PC-3 (cell line): ENCODE measurements around the gene CCNYL1. TPM values are rescaled to one million over a fixed set of nuclear protein-coding genes. Genes with fewer than 3 reads are reported as not detected.

Source experiments
- ATAC-seq: fragments of 200-7000 bp; cut with Tn5 transposase; 2 replicates; pipeline ENCODE4 v1.9.1; 2020; ENCODE audit warnings: mild to moderate bottlenecking, moderate library complexity
- BruUV-seq: library from RNA; stranded (reverse); fragments of 400-500 nt; replicated peaks from 2 replicates; lab custom pipeline; 2021; lab: Mats Ljungman, UMichigan
- CTCF ChIA-PET: fragments of 300-600 bp; sonication (Branson Sonifier 250); formaldehyde crosslinking; loops from one replicate; lab custom pipeline; 2022; ENCODE audit warnings: antibody characterized with exemption; lab: Charles Lee
- POLR2A ChIA-PET: fragments of 300-600 bp; sonication (Branson Sonifier 250); formaldehyde crosslinking; loops from one replicate; lab custom pipeline; 2022; ENCODE audit warnings: antibody characterized with exemption; ENCODE audit not compliant: unreplicated experiment; lab: Charles Lee
- DNase-seq: peaks from one replicate; pipeline ENCODE4 v3.0.0-alpha.2; 2015
- H2AFZ ChIP-seq: fragments of 300-600 bp; sonication (generic); 2 replicates; pipeline ENCODE4 v1.6.0; 2016; ENCODE audit warnings: antibody characterized with exemption, low read length
- H3F3A ChIP-seq: fragments of 300-600 bp; sonication (generic); one replicate; pipeline ENCODE4 v1.6.0; 2017; ENCODE audit warnings: antibody characterized with exemption, low read length, control low read depth, mild to moderate bottlenecking; ENCODE audit not compliant: unreplicated experiment
- H3K27ac ChIP-seq: fragments of 300-600 bp; sonication (generic); 2 replicates; pipeline ENCODE4 v1.5.1; 2016; ENCODE audit warnings: mild to moderate bottlenecking, low read length
- H3K27me3 ChIP-seq: fragments of 300-600 bp; sonication (generic); 2 replicates; pipeline ENCODE4 v1.6.1; 2016; ENCODE audit warnings: low read length, mixed read lengths
- H3K36me3 ChIP-seq: fragments of 300-600 bp; sonication (generic); 2 replicates; pipeline ENCODE4 v1.6.1; 2016; ENCODE audit warnings: low read depth, mixed run types, low read length, mixed read lengths
- H3K4me1 ChIP-seq: fragments of 300-600 bp; sonication (generic); 2 replicates; pipeline ENCODE4 v1.5.1; 2016; ENCODE audit warnings: low read length; ENCODE audit not compliant: insufficient read depth
- H3K4me2 ChIP-seq: fragments of 300-600 bp; sonication (generic); 2 replicates; pipeline ENCODE4 v1.6.0; 2016; ENCODE audit warnings: low read length
- H3K4me3 ChIP-seq: fragments of 300-600 bp; sonication (generic); 2 replicates; pipeline ENCODE4 v1.5.1; 2016; ENCODE audit warnings: mild to moderate bottlenecking, low read length, mixed read lengths
- H3K79me2 ChIP-seq: fragments of 300-600 bp; sonication (generic); 2 replicates; pipeline ENCODE4 v1.6.1; 2017; ENCODE audit warnings: low read length, mixed read lengths
- H3K9ac ChIP-seq: fragments of 300-600 bp; sonication (generic); 2 replicates; pipeline ENCODE4 v1.6.0; 2016; ENCODE audit warnings: mild to moderate bottlenecking, low read length
- H3K9me2 ChIP-seq: fragments of 300-600 bp; sonication (generic); replicated peaks from 2 replicates; pipeline ENCODE4 v1.6.1; 2016; ENCODE audit warnings: mixed run types, low read length, mixed read lengths
- H3K9me3 ChIP-seq: fragments of 300-600 bp; sonication (generic); 2 replicates; pipeline ENCODE4 v1.6.1; 2016; ENCODE audit warnings: low read length, mixed read lengths
- H4K20me1 ChIP-seq: fragments of 300-600 bp; sonication (generic); 2 replicates; pipeline ENCODE4 v1.6.1; 2016; ENCODE audit warnings: low read length, mixed read lengths
- CTCF ChIP-seq: fragments of 300-600 bp; sonication (generic); conservative IDR thresholded peaks from 2 replicates; pipeline ENCODE4 v1.5.1; 2017; ENCODE audit warnings: antibody characterized with exemption, low read depth, mild to moderate bottlenecking, low read length
- EZH2 ChIP-seq: fragments of 300-600 bp; sonication (generic); IDR thresholded peaks from one replicate; pipeline ENCODE4 v1.6.1; 2017; ENCODE audit warnings: antibody characterized with exemption, mild to moderate bottlenecking, low read length; ENCODE audit not compliant: unreplicated experiment
- EZH2phosphoT487 ChIP-seq: fragments of 300-600 bp; sonication (generic); IDR thresholded peaks from 2 replicates; pipeline ENCODE4 v1.6.1; 2018; ENCODE audit warnings: mild to moderate bottlenecking, antibody characterized with exemption, low read length, borderline replicate concordance
- intact Hi-C: fragments of 100-400 bp; cut with micrococcal nuclease; formaldehyde crosslinking; loops from 2 replicates; pipeline ENCODE4 v1.9.0; 2023
- total RNA-seq: library from RNA; depleted of rRNA; stranded (reverse); fragments of >200 nt; gene quantifications from 2 replicates; pipeline ENCODE4 v1.2.3, GENCODE V29; 2014

Gene CCNYL1
- total RNA-seq, 1 experiment from 2014 or later = 14.7 TPM

DNA sequence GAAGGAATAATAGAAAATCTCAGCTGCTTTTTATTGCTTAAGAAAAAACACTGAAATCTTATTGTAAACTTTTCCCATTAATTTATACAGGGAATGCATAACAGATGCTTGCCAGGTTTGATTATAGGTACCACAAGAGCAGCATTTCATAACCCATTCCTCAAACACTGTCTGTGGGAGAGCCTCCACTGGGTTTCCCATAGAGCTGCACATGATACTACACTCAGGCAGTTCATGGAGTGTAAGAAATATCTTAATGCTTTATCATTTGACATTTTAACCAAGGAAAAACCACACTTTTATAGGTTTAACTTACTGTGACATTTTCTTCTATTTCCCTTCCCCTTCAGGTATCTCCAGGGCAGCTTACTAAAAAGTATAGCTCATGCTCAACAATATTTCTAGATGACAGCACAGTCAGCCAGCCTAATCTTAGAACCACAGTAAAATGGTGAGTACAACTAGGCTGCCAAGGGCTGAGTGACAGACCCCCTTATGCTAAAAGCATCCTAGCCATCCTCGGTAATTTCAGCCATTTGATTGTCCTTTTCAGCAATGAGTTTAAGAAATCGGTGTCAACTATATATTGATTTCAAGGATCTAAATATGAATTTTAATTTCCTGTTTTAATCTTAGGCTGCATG, 22.3 kb downstream of the CCNYL1 start:
- intact Hi-C loops = loop anchor here (1.0 to 10.0 kb wide), 6 partner anchors 26 to 929 kb away; partner anchors contain the start of gene METTL21A
- H3K9me3 ChIP-seq = no peaks in the 10 kb centered on the region
- H3K36me3 ChIP-seq = peaks cover 16% of the 10 kb centered on the region
- ChIA-PET CTCF (interaction anchor here (1.5 kb wide), 1 partner anchor 108 kb away, joined by 7 read pairs; the partner anchor contains the start of gene METTL21A), POLR2A (interaction anchor here (0.6 kb wide), 2 partner anchors 50 to 109 kb away, joined by 3 to 5 read pairs; partner anchors contain the start of gene METTL21A)
- H3K4me2 ChIP-seq = no peak overlapping the region
- no peak for TF ChIP-seq EZH2
- no peak for TF ChIP-seq EZH2phosphoT487
- no peak for TF ChIP-seq CTCF
- BruUV-seq = no TSS peak
- no peak overlapping the region for H2AFZ ChIP-seq
- peak; percentile 64 for ATAC-seq
- H4K20me1 ChIP-seq = no peaks in the 10 kb centered on the region
- no peak for DNase-seq
- H3F3A ChIP-seq = no peaks in the 10 kb centered on the region
- H3K4me1 ChIP-seq = no peaks in the 10 kb centered on the region
- H3K4me3 ChIP-seq = no peak overlapping the region
- H3K9me2 ChIP-seq = no peaks in the 10 kb centered on the region
- H3K27ac ChIP-seq = 0 out of 2 replicates have a peak overlapping the region, but pooled peaks have one; percentile 4
- no peaks in the 10 kb centered on the region for H3K27me3 ChIP-seq
- no peaks in the 10 kb centered on the region for H3K79me2 ChIP-seq
- no peak overlapping the region for H3K9ac ChIP-seq

- no peaks in the 10 kb centered on the region for H3K9me2 ChIP-seq
- POLR2A ChIA-PET = interaction anchor here (0.6 to 0.7 kb wide), 2 partner anchors 50 to 117 kb away, joined by 3 to 9 read pairs; no protein-coding TSS in a partner anchor
Measured at GRCh38 chr2:207734264-207734635, 22.8 kb downstream of the CCNYL1 start.

More at GRCh38 chr2:207734264-207734635, 22.8 kb downstream of the CCNYL1 start:
- Histone ChIP-seq H3K9me3 (no peaks in the 10 kb centered on the region), H3K4me1 (no peaks in the 10 kb centered on the region), H3K36me3 (peaks cover 16% of the 10 kb centered on the region), H3K79me2 (no peaks in the 10 kb centered on the region), H3K27me3 (no peaks in the 10 kb centered on the region), H3K27ac (no peak overlapping the region), H3K4me3 (no peak overlapping the region), H4K20me1 (no peaks in the 10 kb centered on the region), H3K9ac (no peak overlapping the region), H3F3A (no peaks in the 10 kb centered on the region), H2AFZ (no peak overlapping the region), H3K4me2 (no peak overlapping the region)
- intact Hi-C loops = loop anchor here (1.0 to 10.0 kb wide), 6 partner anchors 27 to 929 kb away; partner anchors contain the start of gene METTL21A
- no TSS peak for BruUV-seq
- DNase-seq = peak; percentile 70
- peak; percentile 95 for ATAC-seq
- TF ChIP-seq EZH2 (no peak), CTCF (peak; percentile 76)
- CTCF ChIA-PET = interaction anchor here (0.6 to 1.5 kb wide), 2 partner anchors 109 to 203 kb away, joined by 4 to 7 read pairs; partner anchors contain the start of gene METTL21A
